Measurements from ENCODE around the gene ZNF664.
"Not testable (repeated sequence)": the region's sequence is repeated elsewhere in the genome, so short reads cannot be mapped to it uniquely, and the experiment has no call there.

Gene ZNF664

GRCh38 chr12:123941624-123942237 lies 31.3 kb upstream of the ZNF664 start:
- no peak for DNase-seq (ENCODE audit: low read depth)

GRCh38 chr12:123942238-123942653 lies 30.8 kb upstream of the ZNF664 start:
- DNase-seq (ENCODE audit: low read depth): peak; percentile 62

GRCh38 chr12:123942911-123943648 lies 29.9 kb upstream of the ZNF664 start:
- DNase-seq (ENCODE audit: low read depth): no peak

GRCh38 chr12:123943816-123944215 lies 29.2 kb upstream of the ZNF664 start:
- no peak for DNase-seq (ENCODE audit: low read depth)

- DNase-seq (ENCODE audit: low read depth): no peak
Measured at GRCh38 chr12:123944696-123945095, 28.3 kb upstream of the ZNF664 start.

GRCh38 chr12:123945287-123946151 lies 27.5 kb upstream of the ZNF664 start:
- no peak for DNase-seq (ENCODE audit: low read depth)

GRCh38 chr12:123946152-123946515 lies 26.9 kb upstream of the ZNF664 start:
- DNase-seq (ENCODE audit: low read depth): no peak

- DNase-seq (ENCODE audit: low read depth): not testable (repeated sequence)
Measured at GRCh38 chr12:123946516-123947505, 26.2 kb upstream of the ZNF664 start.

- DNase-seq (ENCODE audit: low read depth): not testable (repeated sequence)
Measured at GRCh38 chr12:123947531-123947930, 25.5 kb upstream of the ZNF664 start.

GRCh38 chr12:123948401-123948795 lies 24.6 kb upstream of the ZNF664 start:
- no peak for DNase-seq (ENCODE audit: low read depth)

GRCh38 chr12:123948796-123949769 lies 23.9 kb upstream of the ZNF664 start:
- no peak for DNase-seq (ENCODE audit: low read depth)

GRCh38 chr12:123949770-123950165 lies 23.2 kb upstream of the ZNF664 start:
- DNase-seq (ENCODE audit: low read depth): no peak

GRCh38 chr12:123950476-123951349 lies 22.3 kb upstream of the ZNF664 start:
- DNase-seq (ENCODE audit: low read depth): no peak

GRCh38 chr12:123951467-123951866 lies 21.5 kb upstream of the ZNF664 start:
- DNase-seq (ENCODE audit: low read depth): no peak

GRCh38 chr12:123952037-123952436 lies 21.0 kb upstream of the ZNF664 start:
- DNase-seq (ENCODE audit: low read depth): no peak

- no peak for DNase-seq (ENCODE audit: low read depth)
Measured at GRCh38 chr12:123954647-123955350, 18.2 kb upstream of the ZNF664 start.

GRCh38 chr12:123956249-123956648 lies 16.8 kb upstream of the ZNF664 start:
- no peak for DNase-seq (ENCODE audit: low read depth)

- no peak for DNase-seq (ENCODE audit: low read depth)
Measured at GRCh38 chr12:123957196-123957595, 15.8 kb upstream of the ZNF664 start.

GRCh38 chr12:123958462-123958861 lies 14.6 kb upstream of the ZNF664 start:
- no peak for DNase-seq (ENCODE audit: low read depth)

Measured in HS-5 (cell line).